Thymus (tissue), 11 donors: ENCODE measurements around the gene VANGL2. TPM values are rescaled to one million over a fixed set of nuclear protein-coding genes. Genes with fewer than 3 reads are reported as not detected.

Experiments used
- DNase-seq, 9 donors: peaks; one replicate each; pipeline ENCODE4 v3.0.0-alpha.2; 2013; ENCODE audit warnings: low spot score in 9 of 9, low read depth in 6 of 9, missing footprints in 1 of 9
- H3K27ac ChIP-seq, 2 donors: one replicate each; pipeline ENCODE4 v1.5.1; 2013; ENCODE audit warnings: control low read depth in 1 of 2, low read depth in 1 of 2, low read length in 1 of 2, mild to moderate bottlenecking in 1 of 2, moderate library complexity in 1 of 2
- H3K27me3 ChIP-seq, 2 donors: one replicate each; pipeline ENCODE4 v1.5.1; 2013; ENCODE audit warnings: low read length in 1 of 2; ENCODE audit not compliant: control insufficient read depth in 2 of 2, insufficient read depth in 1 of 2
- H3K36me3 ChIP-seq, 2 donors: one replicate each; pipeline ENCODE4 v1.5.1; 2013; ENCODE audit warnings: low read length in 1 of 2, mild to moderate bottlenecking in 1 of 2, moderate library complexity in 1 of 2; ENCODE audit not compliant: control insufficient read depth in 2 of 2, insufficient read depth in 2 of 2
- H3K4me1 ChIP-seq, 2 donors: one replicate each; pipeline ENCODE4 v1.5.1; 2013; ENCODE audit warnings: low read length in 2 of 2; ENCODE audit not compliant: control insufficient read depth in 2 of 2, insufficient read depth in 2 of 2
- H3K4me3 ChIP-seq, 2 donors: one replicate each; pipeline ENCODE4 v1.5.1; 2013; ENCODE audit warnings: low read length in 2 of 2, control low read depth in 1 of 2, mild to moderate bottlenecking in 1 of 2
- H3K9me3 ChIP-seq, 2 donors: one replicate each; pipeline ENCODE4 v1.5.1; 2013; ENCODE audit warnings: low read length in 1 of 2, mild to moderate bottlenecking in 1 of 2; ENCODE audit not compliant: control insufficient read depth in 2 of 2, insufficient read depth in 1 of 2
- WGBS: extraction: QIAGEN DNeasy Blood & Tissue Kit; methylation state at CpG from one replicate; pipeline ENCODE4 v1.1.7; 2013; 5-methylcytosine and 5-hydroxymethylcytosine counted together
- polyA plus RNA-seq: library from polyadenylated mRNA; stranded (reverse); fragments of 200-250 nt; gene quantifications from one replicate; pipeline ENCODE4 v1.2.3, GENCODE V29; 2013
- total RNA-seq: library from RNA; stranded (reverse); fragments of 120-200 nt; gene quantifications from one replicate; pipeline ENCODE4 v1.2.4, GENCODE V29; 2013
- donor health status: healthy.

VANGL2 gene
- total and polyA plus RNA-seq, 2 donors: 2.0 to 5.6 TPM

GRCh38 chr1:160418483-160418882 is 18.1 kb downstream of the VANGL2 start:
- 97% methylated on average over 6 of the region's 6 CpGs for WGBS
- no peak for DNase-seq
- Histone ChIP-seq H3K9me3 (no peaks in the 10 kb centered on the region), H3K36me3 (peaks cover 9 to 25% of the 10 kb centered on the region in 2 donors), H3K4me1 (peaks cover 12 to 19% of the 10 kb centered on the region in 2 donors), H3K27ac (no peak overlapping the region), H3K4me3 (no peak overlapping the region), H3K27me3 (no peaks in the 10 kb centered on the region)

- no peak for DNase-seq
- no peaks in the 10 kb centered on the region for H3K9me3 ChIP-seq
- H3K27me3 ChIP-seq: no peaks in the 10 kb centered on the region
- peaks cover 9 to 11% of the 10 kb centered on the region in 2 donors for H3K4me1 ChIP-seq
- WGBS: 98% methylated on average over 34 of the region's 34 CpGs
- no peak overlapping the region for H3K27ac ChIP-seq
- no peak overlapping the region for H3K4me3 ChIP-seq
- H3K36me3 ChIP-seq: peaks cover 13 to 29% of the 10 kb centered on the region in 2 donors
Measured at GRCh38 chr1:160419150-160419837, 18.9 kb downstream of the VANGL2 start.

- no peak for DNase-seq
- H3K36me3 ChIP-seq: peaks cover 13 to 29% of the 10 kb centered on the region in 2 donors
- H3K4me3 ChIP-seq: no peak overlapping the region
- 98% methylated on average over 4 of the region's 4 CpGs for WGBS
- no peaks in the 10 kb centered on the region for H3K27me3 ChIP-seq
- peaks cover 6% of the 10 kb centered on the region in 2 donors for H3K4me1 ChIP-seq
- no peak overlapping the region for H3K27ac ChIP-seq
- no peaks in the 10 kb centered on the region for H3K9me3 ChIP-seq
Measured at GRCh38 chr1:160419838-160420169, 19.4 kb downstream of the VANGL2 start.

DNA sequence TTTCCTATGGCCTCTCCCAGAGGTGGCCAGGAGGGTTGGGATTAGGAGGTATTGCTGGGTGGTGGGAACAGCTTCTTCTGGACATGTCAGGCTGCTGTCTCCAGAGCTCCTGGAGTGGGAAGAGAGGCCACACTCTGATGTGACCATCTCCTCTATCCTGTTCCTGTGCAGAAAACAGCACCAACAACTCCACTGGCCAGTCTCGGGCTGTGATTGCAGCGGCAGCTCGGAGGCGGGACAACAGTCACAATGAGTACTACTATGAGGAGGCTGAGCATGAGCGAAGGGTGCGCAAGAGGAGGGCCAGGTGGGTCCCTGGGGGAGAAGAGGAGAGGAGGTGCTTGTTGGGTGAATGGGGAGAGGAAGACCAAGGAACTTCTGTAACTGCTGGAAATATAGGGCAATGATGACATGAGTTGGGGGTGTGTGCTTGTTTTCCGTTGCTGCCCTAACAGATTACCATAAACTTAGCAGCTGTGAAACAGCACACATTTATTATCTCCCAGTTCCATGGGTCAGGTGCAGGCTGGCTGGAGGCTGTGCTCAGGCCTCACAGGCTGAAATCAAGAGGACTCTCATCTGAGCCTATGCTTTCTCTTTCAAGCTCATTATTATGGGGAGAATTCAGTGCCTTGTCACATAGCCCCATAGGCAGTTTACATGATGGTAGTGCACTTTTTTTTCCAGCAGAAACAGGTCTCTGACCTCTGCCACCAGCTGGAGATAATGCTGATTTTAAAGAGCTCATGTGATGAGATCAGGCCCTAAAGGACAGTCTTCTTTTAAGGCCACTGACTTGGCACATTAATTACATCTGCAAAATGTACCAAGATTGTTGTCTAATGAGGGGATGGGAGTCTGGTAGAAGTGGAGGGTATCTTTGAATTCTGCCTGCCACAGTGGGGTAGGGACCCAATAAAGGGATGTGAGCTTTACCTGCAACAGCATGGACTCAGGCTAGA is 20.8 kb downstream of the VANGL2 start:
- Histone ChIP-seq H3K9me3 (no peaks in the 10 kb centered on the region), H3K27ac (no peak overlapping the region), H3K36me3 (peaks cover 17 to 26% of the 10 kb centered on the region in 2 donors), H3K4me3 (no peak overlapping the region), H3K4me1 (no peaks in the 10 kb centered on the region), H3K27me3 (no peaks in the 10 kb centered on the region)
- DNase-seq: no peak
- 98% methylated on average over 7 of the region's 7 CpGs for WGBS

DNA sequence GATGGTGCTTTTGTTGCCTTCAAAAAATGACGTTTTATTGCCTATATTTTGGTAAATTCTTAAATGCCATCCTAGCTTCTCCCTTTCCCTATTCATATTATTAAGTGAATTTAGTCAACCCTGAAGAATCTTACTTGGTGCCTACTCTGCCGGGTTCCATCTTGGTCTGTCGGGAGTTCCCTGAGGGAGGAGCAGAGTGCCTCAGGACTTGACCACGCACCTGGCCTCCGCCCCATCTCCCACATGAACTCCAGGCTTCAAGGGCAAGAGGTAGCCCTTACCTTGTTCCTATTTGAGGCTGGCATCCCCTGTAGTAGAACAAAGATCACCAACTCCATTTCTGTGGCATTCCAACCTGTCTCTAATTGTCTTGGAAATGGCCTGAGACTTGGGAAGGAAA is 21.5 kb downstream of the VANGL2 start:
- H3K27ac ChIP-seq: no peak overlapping the region
- 98% methylated on average over 5 of the region's 5 CpGs for WGBS
- H3K4me1 ChIP-seq: no peaks in the 10 kb centered on the region
- H3K27me3 ChIP-seq: no peaks in the 10 kb centered on the region
- no peak overlapping the region for H3K4me3 ChIP-seq
- no peak for DNase-seq
- peaks cover 17 to 27% of the 10 kb centered on the region in 2 donors for H3K36me3 ChIP-seq
- H3K9me3 ChIP-seq: no peaks in the 10 kb centered on the region

GRCh38 chr1:160423966-160424365 is 23.6 kb downstream of the VANGL2 start:
- no peak overlapping the region for H3K27ac ChIP-seq
- DNase-seq: no peak
- peaks cover 17 to 23% of the 10 kb centered on the region in 2 donors for H3K36me3 ChIP-seq
- H3K4me3 ChIP-seq: no peak overlapping the region
- no peaks in the 10 kb centered on the region for H3K27me3 ChIP-seq
- H3K4me1 ChIP-seq: peaks cover 4 to 14% of the 10 kb centered on the region in 2 donors
- H3K9me3 ChIP-seq: no peaks in the 10 kb centered on the region
- 98% methylated on average over 7 of the region's 7 CpGs for WGBS

- 98% methylated on average over 5 of the region's 5 CpGs for WGBS
- Histone ChIP-seq H3K9me3 (no peaks in the 10 kb centered on the region), H3K36me3 (peaks cover 17% of the 10 kb centered on the region in 2 donors), H3K27me3 (no peaks in the 10 kb centered on the region), H3K27ac (no peak overlapping the region), H3K4me3 (no peak overlapping the region), H3K4me1 (peaks cover 16 to 26% of the 10 kb centered on the region in 2 donors)
- DNase-seq: no peak
Measured at GRCh38 chr1:160425847-160426246, 25.5 kb downstream of the VANGL2 start.

- WGBS: 98% methylated on average over 7 of the region's 7 CpGs
- no peaks in the 10 kb centered on the region for H3K27me3 ChIP-seq
- peaks cover 7 to 12% of the 10 kb centered on the region in 2 donors for H3K36me3 ChIP-seq
- peaks cover 16 to 33% of the 10 kb centered on the region in 2 donors for H3K4me1 ChIP-seq
- no peaks in the 10 kb centered on the region for H3K9me3 ChIP-seq
- H3K4me3 ChIP-seq: no peak overlapping the region
- DNase-seq: no peak
- peak overlapping the region in 1 of 2 donors; percentile 38 for H3K27ac ChIP-seq
Measured at GRCh38 chr1:160427625-160428024, 27.3 kb downstream of the VANGL2 start.

DNA sequence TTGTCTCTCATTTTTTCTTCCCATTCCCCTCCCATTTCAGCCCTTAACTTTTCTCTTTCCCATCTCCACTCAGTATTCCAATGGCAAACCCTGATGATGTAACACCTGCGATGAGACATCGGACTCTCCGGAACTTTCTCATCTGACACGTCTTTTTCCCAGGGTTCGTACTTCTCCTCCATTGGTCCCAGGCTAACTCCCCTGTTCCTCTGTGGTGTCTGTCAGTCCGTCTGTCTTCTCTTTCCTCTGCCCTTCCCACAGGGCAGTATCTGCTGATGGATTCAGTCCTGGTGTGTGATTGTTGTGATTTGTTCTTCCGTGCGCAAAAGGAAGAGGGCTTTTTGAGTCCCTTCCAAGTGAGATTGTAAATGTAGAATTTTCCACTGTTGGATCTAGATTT is 27.7 kb downstream of the VANGL2 start:
- 97% methylated on average over 8 of the region's 8 CpGs for WGBS
- DNase-seq: no peak
- Histone ChIP-seq H3K9me3 (no peaks in the 10 kb centered on the region), H3K27ac (peak overlapping the region; percentile 38 to 82), H3K4me3 (no peak overlapping the region), H3K4me1 (peaks cover 16 to 34% of the 10 kb centered on the region in 2 donors), H3K27me3 (no peaks in the 10 kb centered on the region), H3K36me3 (peaks cover 7 to 12% of the 10 kb centered on the region in 2 donors)
